ENCODE measurements around the gene PLLP. TPM values are rescaled to one million over a fixed set of nuclear protein-coding genes. Genes with fewer than 3 reads are reported as not detected.

PLLP gene
- total RNA-seq, 3 donors from 2014 or later, result 2.8 to 8.6 (median 4.3) TPM

- Histone ChIP-seq H3K9me3 (no peaks in the 10 kb centered on the region), H3K36me3 (ENCODE audit: low read depth) (peaks cover 10% of the 10 kb centered on the region), H3K4me1 (ENCODE audit: low read depth) (no peaks in the 10 kb centered on the region), H3K4me3 (no peak overlapping the region)
- TF ChIP-seq, protein P1, sequence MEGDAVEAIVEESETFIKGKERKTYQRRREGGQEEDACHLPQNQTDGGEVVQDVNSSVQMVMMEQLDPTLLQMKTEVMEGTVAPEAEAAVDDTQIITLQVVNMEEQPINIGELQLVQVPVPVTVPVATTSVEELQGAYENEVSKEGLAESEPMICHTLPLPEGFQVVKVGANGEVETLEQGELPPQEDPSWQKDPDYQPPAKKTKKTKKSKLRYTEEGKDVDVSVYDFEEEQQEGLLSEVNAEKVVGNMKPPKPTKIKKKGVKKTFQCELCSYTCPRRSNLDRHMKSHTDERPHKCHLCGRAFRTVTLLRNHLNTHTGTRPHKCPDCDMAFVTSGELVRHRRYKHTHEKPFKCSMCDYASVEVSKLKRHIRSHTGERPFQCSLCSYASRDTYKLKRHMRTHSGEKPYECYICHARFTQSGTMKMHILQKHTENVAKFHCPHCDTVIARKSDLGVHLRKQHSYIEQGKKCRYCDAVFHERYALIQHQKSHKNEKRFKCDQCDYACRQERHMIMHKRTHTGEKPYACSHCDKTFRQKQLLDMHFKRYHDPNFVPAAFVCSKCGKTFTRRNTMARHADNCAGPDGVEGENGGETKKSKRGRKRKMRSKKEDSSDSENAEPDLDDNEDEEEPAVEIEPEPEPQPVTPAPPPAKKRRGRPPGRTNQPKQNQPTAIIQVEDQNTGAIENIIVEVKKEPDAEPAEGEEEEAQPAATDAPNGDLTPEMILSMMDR (IDR thresholded peaks at IDR 0.05), result no peak
- DNase-seq (no peak), ATAC-seq (no peak)
- intact Hi-C loops (cut with DNase I, micrococcal nuclease), result no loop called here
Measured at GRCh38 chr16:57231821-57232350, 52.6 kb downstream of the PLLP start.

DNA sequence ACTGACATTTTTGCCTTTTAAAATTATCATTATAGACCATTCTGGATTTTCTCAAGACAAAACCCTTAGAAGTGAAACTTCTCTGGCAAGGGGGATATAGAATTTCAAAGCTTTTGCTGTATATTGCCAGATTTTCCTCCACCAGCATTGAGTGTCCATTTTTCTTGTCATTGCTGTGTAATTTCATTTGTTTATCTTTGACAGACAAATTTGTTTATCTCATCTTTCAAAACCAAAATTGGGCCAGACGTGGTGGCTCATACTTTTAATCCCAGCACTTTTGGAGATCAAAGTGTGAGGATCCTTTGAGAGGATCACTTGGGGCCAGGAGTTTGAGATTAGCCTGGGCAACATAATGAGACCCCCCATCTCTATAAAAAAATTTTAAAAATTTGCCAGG lies 55.4 kb downstream of the PLLP start:
- TF ChIP-seq, protein P1 (IDR thresholded peaks at IDR 0.05), result no peak
- no peak for DNase-seq
- H3K4me3 ChIP-seq, result no peak overlapping the region
- no peak for ATAC-seq
- intact Hi-C loops (cut with DNase I, micrococcal nuclease), result no loop called here
- no peaks in the 10 kb centered on the region for H3K9me3 ChIP-seq
- no peaks in the 10 kb centered on the region for H3K4me1 ChIP-seq (ENCODE audit: low read depth)
- peaks cover 10% of the 10 kb centered on the region for H3K36me3 ChIP-seq (ENCODE audit: low read depth)

DNA sequence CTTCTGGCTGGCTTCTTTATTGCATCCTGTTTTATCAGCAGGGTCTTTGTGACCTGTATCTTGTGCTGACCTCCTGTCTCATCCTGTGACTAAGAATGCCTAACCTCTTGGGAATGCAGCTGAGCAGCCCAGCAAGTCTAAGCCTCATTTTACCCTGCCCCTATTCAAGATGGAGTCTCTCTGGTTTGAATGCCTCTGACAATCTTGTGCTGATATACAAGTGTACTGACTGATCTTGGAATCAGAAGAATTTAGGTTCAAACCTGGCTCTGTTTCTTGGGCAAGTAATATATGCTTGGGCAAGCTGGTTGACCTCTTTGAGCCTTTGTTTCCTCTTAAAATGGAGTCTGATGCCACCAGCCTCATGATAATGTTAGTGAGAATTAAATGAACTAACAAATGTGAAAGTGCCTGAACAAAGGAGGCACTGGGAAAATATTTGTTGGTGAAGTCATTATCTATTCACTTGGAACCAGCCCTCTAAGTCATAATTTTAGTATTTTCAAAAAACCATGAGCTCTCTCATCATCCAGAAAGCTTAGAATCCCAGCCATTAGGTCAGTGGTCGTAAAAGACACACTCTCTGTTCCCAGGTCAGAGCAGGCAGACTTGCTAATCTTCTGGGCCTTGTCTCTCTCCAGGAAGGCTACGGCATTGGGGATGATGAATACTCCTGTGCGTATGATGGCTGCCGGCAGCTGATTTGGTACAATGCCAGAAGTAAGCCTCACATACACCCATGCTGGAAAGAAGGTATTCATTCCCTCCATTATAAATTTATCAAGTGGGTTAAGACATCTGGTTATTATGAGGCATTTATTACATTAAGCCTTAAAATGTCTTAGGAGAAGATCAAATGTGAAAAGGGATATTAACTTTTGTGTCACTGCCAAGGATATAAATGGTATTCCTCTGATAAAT lies 57.5 kb downstream of the PLLP start:
- ATAC-seq (no peak), DNase-seq (no peak)
- TF ChIP-seq, protein P1 (IDR thresholded peaks at IDR 0.05), result no peak
- Histone ChIP-seq H3K4me1 (ENCODE audit: low read depth) (no peaks in the 10 kb centered on the region), H3K9me3 (no peaks in the 10 kb centered on the region), H3K4me3 (no peak overlapping the region), H3K36me3 (ENCODE audit: low read depth) (peaks cover 10% of the 10 kb centered on the region)
- intact Hi-C loops (cut with DNase I, micrococcal nuclease), result no loop called here

- intact Hi-C loops (cut with DNase I, micrococcal nuclease), result no loop called here
- Histone ChIP-seq H3K9me3 (no peaks in the 10 kb centered on the region), H3K4me1 (ENCODE audit: low read depth) (no peaks in the 10 kb centered on the region), H3K36me3 (ENCODE audit: low read depth) (peaks cover 10% of the 10 kb centered on the region), H3K4me3 (no peak overlapping the region)
- TF ChIP-seq, protein P1 (IDR thresholded peaks at IDR 0.05), result no peak
- ATAC-seq (no peak), DNase-seq (no peak)
Measured at GRCh38 chr16:57225978-57226377, 58.5 kb downstream of the PLLP start.

DNA sequence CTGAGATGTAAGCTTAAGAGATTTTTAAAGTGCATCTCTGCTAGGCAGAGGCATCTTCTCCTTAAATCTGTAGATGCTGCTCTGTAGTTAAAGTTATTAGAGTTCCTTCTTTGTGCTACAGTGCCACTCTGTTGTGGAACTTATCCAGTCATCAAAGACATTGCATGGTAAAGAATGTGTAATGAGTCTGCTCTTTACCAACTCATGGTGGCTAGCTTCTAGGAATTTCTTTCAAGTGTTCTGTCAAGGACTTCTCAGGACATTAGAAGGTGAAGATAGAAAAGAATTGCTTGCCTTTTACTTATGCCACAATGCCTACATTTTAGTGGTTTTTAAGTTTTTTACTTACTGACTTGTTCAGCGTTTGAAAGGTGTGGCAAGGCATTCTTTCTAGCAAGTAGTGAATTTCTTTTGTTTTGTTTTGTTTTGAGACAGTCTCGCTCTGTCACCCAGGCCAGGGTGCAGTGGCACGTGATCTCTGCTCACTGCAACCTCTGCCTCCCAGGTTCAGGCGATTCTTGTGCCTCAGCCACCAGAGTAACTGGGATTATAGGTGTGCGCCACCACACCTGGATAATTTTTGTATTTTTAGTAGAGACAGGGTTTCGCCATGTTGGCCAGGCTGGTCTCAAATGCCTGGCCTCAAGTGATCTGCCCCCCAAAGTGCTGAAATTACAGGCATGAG lies 59.7 kb downstream of the PLLP start:
- ATAC-seq (no peak), DNase-seq (no peak)
- Histone ChIP-seq H3K4me3 (no peak overlapping the region), H3K4me1 (ENCODE audit: low read depth) (no peaks in the 10 kb centered on the region), H3K9me3 (no peaks in the 10 kb centered on the region), H3K36me3 (ENCODE audit: low read depth) (peaks cover 9% of the 10 kb centered on the region)
- TF ChIP-seq, protein P1 (IDR thresholded peaks at IDR 0.05), result no peak
- intact Hi-C loops (cut with DNase I, micrococcal nuclease), result no loop called here
